ENCODE measurements around the gene GGNBP2. TPM values are rescaled to one million over a fixed set of nuclear protein-coding genes. Genes with fewer than 3 reads are reported as not detected.

GGNBP2 gene
- total RNA-seq, 4 donors from 2014 or later: 28.8 to 56.6 (median 39.5) TPM

DNA sequence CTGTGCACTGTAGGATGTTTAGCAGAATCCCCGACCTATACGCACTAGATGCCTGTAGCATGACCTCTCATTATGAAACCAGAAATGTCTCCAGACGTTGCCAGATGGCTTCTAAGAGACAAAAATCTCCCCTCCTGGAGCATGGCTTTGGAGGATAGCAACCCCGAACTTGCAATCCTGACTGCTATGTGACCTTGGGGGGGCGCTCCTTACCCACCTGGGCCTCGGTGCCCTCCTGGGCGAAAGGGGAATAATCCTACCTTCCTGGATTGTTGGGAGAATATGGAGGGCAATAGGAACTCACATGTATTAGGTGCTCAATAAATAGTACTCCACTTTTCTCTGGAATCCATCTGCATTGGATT lies 64.8 kb downstream of the GGNBP2 start:
- Histone ChIP-seq H3K4me1 (peaks cover 9 to 13% of the 10 kb centered on the region in 2 donors), H3K4me3 (no peak overlapping the region), H3K27ac (no peak overlapping the region), H3K27me3 (no peaks in the 10 kb centered on the region), H3K9me3 (no peaks in the 10 kb centered on the region), H3K36me3 (peaks cover 0 to 8% of the 10 kb centered on the region in 2 donors)
- ATAC-seq: no peak
- DNase-seq: no peak
- intact Hi-C loops (cut with DNase I; ENCODE audit: low total_unique reads) (loop anchor here (10.0 kb wide), 1 partner anchor 95 kb away; no protein-coding TSS in a partner anchor), in situ Hi-C loops (cut with MboI; ENCODE audit: low sequenced_read_pairs in 4 of 4) (loop anchor here in 1 of 4 donors (25.0 kb wide), 1 partner anchor 353 kb away; no protein-coding TSS in a partner anchor)
- TF ChIP-seq POLR2A (IDR thresholded peaks at IDR 0.05): no peak
- TF ChIP-seq, protein P1, sequence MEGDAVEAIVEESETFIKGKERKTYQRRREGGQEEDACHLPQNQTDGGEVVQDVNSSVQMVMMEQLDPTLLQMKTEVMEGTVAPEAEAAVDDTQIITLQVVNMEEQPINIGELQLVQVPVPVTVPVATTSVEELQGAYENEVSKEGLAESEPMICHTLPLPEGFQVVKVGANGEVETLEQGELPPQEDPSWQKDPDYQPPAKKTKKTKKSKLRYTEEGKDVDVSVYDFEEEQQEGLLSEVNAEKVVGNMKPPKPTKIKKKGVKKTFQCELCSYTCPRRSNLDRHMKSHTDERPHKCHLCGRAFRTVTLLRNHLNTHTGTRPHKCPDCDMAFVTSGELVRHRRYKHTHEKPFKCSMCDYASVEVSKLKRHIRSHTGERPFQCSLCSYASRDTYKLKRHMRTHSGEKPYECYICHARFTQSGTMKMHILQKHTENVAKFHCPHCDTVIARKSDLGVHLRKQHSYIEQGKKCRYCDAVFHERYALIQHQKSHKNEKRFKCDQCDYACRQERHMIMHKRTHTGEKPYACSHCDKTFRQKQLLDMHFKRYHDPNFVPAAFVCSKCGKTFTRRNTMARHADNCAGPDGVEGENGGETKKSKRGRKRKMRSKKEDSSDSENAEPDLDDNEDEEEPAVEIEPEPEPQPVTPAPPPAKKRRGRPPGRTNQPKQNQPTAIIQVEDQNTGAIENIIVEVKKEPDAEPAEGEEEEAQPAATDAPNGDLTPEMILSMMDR (IDR thresholded peaks at IDR 0.05 in 4 of 5, conservative IDR thresholded peaks at IDR 0.05 in 1 of 5): no peak

DNA sequence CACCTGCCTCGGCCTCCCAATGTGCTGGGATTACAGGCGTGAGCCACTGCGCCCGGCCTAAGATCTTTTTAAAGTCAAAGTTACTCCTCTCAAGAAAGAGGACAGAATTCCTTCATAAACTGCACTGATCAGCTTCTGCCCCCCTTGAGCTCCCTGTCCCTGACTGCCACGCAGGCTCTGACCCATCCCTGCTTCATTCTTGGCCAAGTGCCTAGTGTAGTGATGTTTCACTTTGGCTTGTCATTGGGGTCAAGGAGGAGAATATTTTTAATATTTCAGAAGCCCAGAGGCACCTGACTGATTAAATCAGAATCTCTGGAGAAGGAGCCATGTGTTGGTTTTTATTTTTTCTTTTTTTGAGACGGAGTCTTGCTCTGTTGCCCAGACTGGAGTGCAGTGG lies 65.8 kb downstream of the GGNBP2 start:
- no peak for ATAC-seq
- DNase-seq: no peak
- H3K27me3 ChIP-seq: no peaks in the 10 kb centered on the region
- no peak overlapping the region for H3K27ac ChIP-seq
- TF ChIP-seq, protein P1 (IDR thresholded peaks at IDR 0.05 in 4 of 5, conservative IDR thresholded peaks at IDR 0.05 in 1 of 5): no peak
- TF ChIP-seq POLR2A (IDR thresholded peaks at IDR 0.05): no peak
- intact Hi-C loops (cut with DNase I; ENCODE audit: low total_unique reads): no loop called here
- in situ Hi-C loops (cut with MboI; ENCODE audit: low sequenced_read_pairs in 4 of 4): loop anchor here in 2 of 4 donors (10.0 to 25.0 kb wide), 2 partner anchors 352 to 434 kb away; no protein-coding TSS in a partner anchor
- H3K9me3 ChIP-seq: no peaks in the 10 kb centered on the region
- H3K4me1 ChIP-seq: peaks cover 18 to 23% of the 10 kb centered on the region in 2 donors
- peaks cover 0 to 8% of the 10 kb centered on the region in 2 donors for H3K36me3 ChIP-seq
- H3K4me3 ChIP-seq: no peak overlapping the region

DNA sequence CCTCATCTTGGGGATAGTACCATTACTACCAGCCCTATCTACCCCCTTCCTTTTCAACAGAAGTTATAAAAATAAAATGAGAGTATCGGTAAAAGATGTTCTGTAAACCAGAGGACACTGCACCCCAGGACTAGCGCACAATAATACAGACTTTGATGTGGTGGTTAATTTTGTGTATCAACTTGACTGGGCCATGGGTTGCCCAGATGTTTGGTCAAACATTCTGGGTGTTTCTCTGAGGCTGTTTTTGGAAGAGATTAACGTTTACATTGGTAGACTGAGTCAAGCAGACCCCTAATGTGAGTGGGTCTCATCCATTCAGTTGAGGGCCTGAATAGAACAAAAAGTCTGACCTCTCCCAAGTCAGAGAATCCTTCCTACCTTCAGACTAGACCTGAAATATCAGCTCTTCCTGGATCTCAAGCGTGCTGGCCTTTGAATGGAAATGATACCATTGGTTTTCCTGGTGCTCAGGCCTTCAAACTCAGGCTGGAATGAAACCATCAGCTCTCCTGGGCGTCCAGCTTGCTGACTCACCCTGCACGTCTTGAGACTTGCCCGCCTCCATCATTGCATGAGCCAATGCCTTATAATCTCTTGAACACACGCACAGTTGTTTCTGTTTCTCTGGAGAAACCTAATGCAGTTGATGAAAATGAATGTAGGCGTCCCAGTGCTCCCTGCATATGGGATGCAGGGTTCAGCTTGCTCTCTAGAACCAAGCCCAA lies 66.8 kb downstream of the GGNBP2 start:
- no peak for TF ChIP-seq POLR2A (IDR thresholded peaks at IDR 0.05)
- TF ChIP-seq, protein P1 (IDR thresholded peaks at IDR 0.05 in 4 of 5, conservative IDR thresholded peaks at IDR 0.05 in 1 of 5): no peak
- H3K9me3 ChIP-seq: no peaks in the 10 kb centered on the region
- no peak overlapping the region for H3K4me3 ChIP-seq
- intact Hi-C loops (cut with DNase I; ENCODE audit: low total_unique reads) (no loop called here), in situ Hi-C loops (cut with MboI; ENCODE audit: low sequenced_read_pairs in 4 of 4) (loop anchor here in 2 of 4 donors (10.0 to 25.0 kb wide), 2 partner anchors 351 to 433 kb away; no protein-coding TSS in a partner anchor)
- H3K27me3 ChIP-seq: no peaks in the 10 kb centered on the region
- peaks cover 19 to 24% of the 10 kb centered on the region in 2 donors for H3K4me1 ChIP-seq
- ATAC-seq (no peak), DNase-seq (no peak)
- H3K27ac ChIP-seq: no peak overlapping the region
- peaks cover 0 to 8% of the 10 kb centered on the region in 2 donors for H3K36me3 ChIP-seq

DNA sequence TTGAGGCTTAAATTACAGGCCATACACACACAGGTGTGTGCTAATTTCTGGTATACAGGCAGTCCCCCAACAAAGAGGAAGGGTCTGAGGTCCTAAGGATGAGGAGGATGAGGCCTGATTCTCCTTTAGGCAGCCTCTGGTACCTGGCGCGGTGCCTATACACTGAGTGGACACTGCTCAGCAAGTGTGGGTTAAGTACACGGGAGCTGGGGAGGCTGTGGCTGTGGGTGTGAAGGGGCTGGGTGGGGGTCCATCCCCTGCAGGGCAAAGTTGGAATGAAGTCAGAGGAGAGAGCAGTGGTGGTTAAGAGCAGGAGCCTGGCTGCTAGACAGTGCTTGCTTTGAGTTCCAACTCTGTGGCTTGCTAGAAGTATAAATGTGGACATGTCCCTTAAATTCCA lies 67.6 kb downstream of the GGNBP2 start:
- Histone ChIP-seq H3K4me3 (no peak overlapping the region), H3K27ac (no peak overlapping the region), H3K36me3 (peaks cover 0 to 8% of the 10 kb centered on the region in 2 donors), H3K27me3 (no peaks in the 10 kb centered on the region), H3K4me1 (peaks cover 19 to 24% of the 10 kb centered on the region in 2 donors), H3K9me3 (no peaks in the 10 kb centered on the region)
- in situ Hi-C loops (cut with MboI; ENCODE audit: low sequenced_read_pairs in 4 of 4): loop anchor here in 2 of 4 donors (10.0 to 25.0 kb wide), 2 partner anchors 350 to 432 kb away; no protein-coding TSS in a partner anchor
- no peak for ATAC-seq
- no peak for DNase-seq
- TF ChIP-seq POLR2A (IDR thresholded peaks at IDR 0.05): no peak
- TF ChIP-seq, protein P1 (IDR thresholded peaks at IDR 0.05 in 4 of 5, conservative IDR thresholded peaks at IDR 0.05 in 1 of 5): no peak
- intact Hi-C loops (cut with DNase I; ENCODE audit: low total_unique reads): no loop called here

Data from gastrocnemius medialis (tissue), 4 donors.